WTC11 (cell line): Measurements from ENCODE around the gene TNFAIP3. TPM values are rescaled to one million over a fixed set of nuclear protein-coding genes. Genes with fewer than 3 reads are reported as not detected.

Source experiments
- ATAC-seq: fragments of 200-7000 bp; cut with Tn5 transposase; 2 replicates; pipeline ENCODE4 v1.10.0; 2021; ENCODE audit warnings: mild to moderate bottlenecking, moderate library complexity
- CTCF ChIA-PET: fragments of 300-600 bp; sonication (Branson Sonifier 250); formaldehyde crosslinking; loops from one replicate; lab custom pipeline; 2021; ENCODE audit warnings: antibody characterized with exemption; lab: Charles Lee
- POLR2A ChIA-PET: fragments of 350-600 bp; sonication (Branson Sonifier 250); formaldehyde crosslinking; loops from one replicate; lab custom pipeline; 2021; ENCODE audit warnings: antibody characterized with exemption; lab: Charles Lee
- DNase-seq: peaks from one replicate; pipeline ENCODE4 v3.0.0; 2021; ENCODE audit warnings: low spot score
- H3K27ac Mint-ChIP-seq: 2 replicates; pipeline ENCODE4 v1.8.0; 2021; ENCODE audit warnings: mixed read lengths
- H3K27me3 Mint-ChIP-seq: 2 replicates; pipeline ENCODE4 v1.8.0; 2021; ENCODE audit warnings: low read depth, mild to moderate bottlenecking, moderate library complexity, mixed read lengths
- H3K36me3 Mint-ChIP-seq: 2 replicates; pipeline ENCODE4 v1.8.0; 2021; ENCODE audit warnings: mixed read lengths
- H3K4me1 Mint-ChIP-seq: 2 replicates; pipeline ENCODE4 v1.8.0; 2022; ENCODE audit warnings: mixed read lengths
- H3K4me3 Mint-ChIP-seq: 2 replicates; pipeline ENCODE4 v1.8.0; 2021; ENCODE audit warnings: mild to moderate bottlenecking, moderate library complexity, mixed read lengths
- H3K9me3 Mint-ChIP-seq: 2 replicates; pipeline ENCODE4 v1.8.0; 2021; ENCODE audit warnings: mixed read lengths
- ATF2 ChIP-seq: sonication (generic); formaldehyde crosslinking; IDR thresholded peaks from 2 replicates; pipeline ENCODE4 v1.8.1; 2022; ENCODE audit warnings: low read depth, missing genetic modification reagents, borderline replicate concordance
- E2F5 ChIP-seq: sonication (generic); formaldehyde crosslinking; IDR thresholded peaks from 2 replicates; pipeline ENCODE4 v1.8.1; 2022; ENCODE audit warnings: mild to moderate bottlenecking, moderate library complexity, missing genetic modification reagents
- ETV6 ChIP-seq: sonication (generic); formaldehyde crosslinking; IDR thresholded peaks from 2 replicates; pipeline ENCODE4 v1.8.1; 2022; ENCODE audit warnings: mild to moderate bottlenecking, missing genetic modification reagents
- FOXJ3 ChIP-seq: sonication (generic); formaldehyde crosslinking; IDR thresholded peaks from 2 replicates; pipeline ENCODE4 v1.9.0; 2021; ENCODE audit warnings: missing genetic modification reagents, mild to moderate bottlenecking, borderline replicate concordance
- FOXK1 ChIP-seq: sonication (generic); formaldehyde crosslinking; IDR thresholded peaks from 2 replicates; pipeline ENCODE4 v1.8.0; 2022; ENCODE audit warnings: mild to moderate bottlenecking, moderate library complexity, missing genetic modification reagents
- FOXP4 ChIP-seq: sonication (generic); formaldehyde crosslinking; IDR thresholded peaks from 2 replicates; pipeline ENCODE4 v1.8.0; 2022; ENCODE audit warnings: mild to moderate bottlenecking, missing genetic modification reagents
- PRDM15 ChIP-seq: sonication (generic); formaldehyde crosslinking; IDR thresholded peaks from 2 replicates; pipeline ENCODE4 v1.8.0; 2022; ENCODE audit warnings: missing genetic modification reagents
- PRRX2 ChIP-seq: fragments of 250-450 bp; sonication (Bioruptor Pico); IDR thresholded peaks from 2 replicates; pipeline ENCODE4 v1.8.0; 2021; ENCODE audit warnings: mild to moderate bottlenecking
- ZNF281 ChIP-seq: sonication (generic); formaldehyde crosslinking; IDR thresholded peaks from 2 replicates; pipeline ENCODE4 v1.8.0; 2023; ENCODE audit warnings: mild to moderate bottlenecking, missing genetic modification reagents
- total RNA-seq: library from RNA; stranded (reverse); gene quantifications from 3 replicates; pipeline ENCODE4 v1.2.3, GENCODE V29; 2021
- TF ChIP-seq, protein P1 (sequence below): fragments of 250-450 bp; sonication (Bioruptor Pico); IDR thresholded peaks from 2 replicates; pipeline ENCODE4 v1.9.0; 2021; ENCODE audit warnings: mild to moderate bottlenecking, borderline replicate concordance
- TF ChIP-seq, protein P2 (sequence below): sonication (generic); formaldehyde crosslinking; IDR thresholded peaks from 2 replicates; pipeline ENCODE4 v1.8.0; 2022; ENCODE audit warnings: mild to moderate bottlenecking, missing genetic modification reagents
- TF ChIP-seq, protein P3 (sequence below): fragments of 250-450 bp; sonication (Bioruptor Pico); conservative IDR thresholded peaks from 2 replicates; pipeline ENCODE4 v1.9.0; 2021; ENCODE audit warnings: mild to moderate bottlenecking
- TF ChIP-seq, protein P4 (sequence below): sonication (generic); formaldehyde crosslinking; conservative IDR thresholded peaks from 2 replicates; pipeline ENCODE4 v1.8.1; 2023; ENCODE audit warnings: mild to moderate bottlenecking, low read depth, missing genetic modification reagents, moderate library complexity

Gene TNFAIP3
- total RNA-seq, 1 experiment from 2014 or later, result 4.2 TPM

DNA sequence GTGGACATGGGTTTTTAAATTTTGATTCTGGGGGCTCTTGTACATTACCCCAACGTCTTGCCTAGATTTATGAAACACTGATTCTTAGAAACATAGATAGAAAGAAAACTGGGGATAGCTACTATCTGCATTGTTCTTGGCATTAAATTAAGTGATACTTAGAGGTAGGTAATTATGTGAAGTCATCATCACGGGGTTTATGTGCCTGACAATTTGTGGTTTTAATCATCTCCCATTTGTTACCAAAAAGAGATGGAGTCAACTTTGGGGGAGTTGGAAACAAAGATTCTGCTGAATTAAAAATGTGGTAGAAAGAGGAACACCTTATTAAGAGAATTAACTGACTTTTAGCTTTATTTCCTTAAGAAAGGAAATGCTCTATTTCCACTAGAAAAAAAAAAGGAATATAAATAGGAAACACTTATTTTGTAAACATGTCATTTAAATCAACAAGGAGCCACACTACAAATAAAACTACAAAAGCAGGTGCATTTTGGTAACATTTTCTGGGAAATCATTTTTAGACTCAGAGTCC, 5.6 kb downstream of the TNFAIP3 start:
- Mint-ChIP-seq H3K4me3 (no peak overlapping the region), H3K27ac (no peak overlapping the region), H3K36me3 (no peaks in the 10 kb centered on the region), H3K9me3 (no peaks in the 10 kb centered on the region), H3K4me1 (peaks cover 18% of the 10 kb centered on the region), H3K27me3 (peaks cover 19% of the 10 kb centered on the region)
- CTCF ChIA-PET, result no interaction called here
- DNase-seq, result no peak
- POLR2A ChIA-PET, result no interaction called here
- no peak for ATAC-seq
- TF ChIP-seq PRDM15 (CRISPR knock-in tag) (no peak), FOXK1 (no peak), PRRX2 (CRISPR knock-in tag) (no peak), FOXP4 (CRISPR knock-in tag) (no peak), ZNF281 (no peak), ATF2 (CRISPR knock-in tag) (no peak), FOXJ3 (CRISPR knock-in tag) (no peak), ETV6 (no peak), E2F5 (no peak)
- TF ChIP-seq, protein P1, sequence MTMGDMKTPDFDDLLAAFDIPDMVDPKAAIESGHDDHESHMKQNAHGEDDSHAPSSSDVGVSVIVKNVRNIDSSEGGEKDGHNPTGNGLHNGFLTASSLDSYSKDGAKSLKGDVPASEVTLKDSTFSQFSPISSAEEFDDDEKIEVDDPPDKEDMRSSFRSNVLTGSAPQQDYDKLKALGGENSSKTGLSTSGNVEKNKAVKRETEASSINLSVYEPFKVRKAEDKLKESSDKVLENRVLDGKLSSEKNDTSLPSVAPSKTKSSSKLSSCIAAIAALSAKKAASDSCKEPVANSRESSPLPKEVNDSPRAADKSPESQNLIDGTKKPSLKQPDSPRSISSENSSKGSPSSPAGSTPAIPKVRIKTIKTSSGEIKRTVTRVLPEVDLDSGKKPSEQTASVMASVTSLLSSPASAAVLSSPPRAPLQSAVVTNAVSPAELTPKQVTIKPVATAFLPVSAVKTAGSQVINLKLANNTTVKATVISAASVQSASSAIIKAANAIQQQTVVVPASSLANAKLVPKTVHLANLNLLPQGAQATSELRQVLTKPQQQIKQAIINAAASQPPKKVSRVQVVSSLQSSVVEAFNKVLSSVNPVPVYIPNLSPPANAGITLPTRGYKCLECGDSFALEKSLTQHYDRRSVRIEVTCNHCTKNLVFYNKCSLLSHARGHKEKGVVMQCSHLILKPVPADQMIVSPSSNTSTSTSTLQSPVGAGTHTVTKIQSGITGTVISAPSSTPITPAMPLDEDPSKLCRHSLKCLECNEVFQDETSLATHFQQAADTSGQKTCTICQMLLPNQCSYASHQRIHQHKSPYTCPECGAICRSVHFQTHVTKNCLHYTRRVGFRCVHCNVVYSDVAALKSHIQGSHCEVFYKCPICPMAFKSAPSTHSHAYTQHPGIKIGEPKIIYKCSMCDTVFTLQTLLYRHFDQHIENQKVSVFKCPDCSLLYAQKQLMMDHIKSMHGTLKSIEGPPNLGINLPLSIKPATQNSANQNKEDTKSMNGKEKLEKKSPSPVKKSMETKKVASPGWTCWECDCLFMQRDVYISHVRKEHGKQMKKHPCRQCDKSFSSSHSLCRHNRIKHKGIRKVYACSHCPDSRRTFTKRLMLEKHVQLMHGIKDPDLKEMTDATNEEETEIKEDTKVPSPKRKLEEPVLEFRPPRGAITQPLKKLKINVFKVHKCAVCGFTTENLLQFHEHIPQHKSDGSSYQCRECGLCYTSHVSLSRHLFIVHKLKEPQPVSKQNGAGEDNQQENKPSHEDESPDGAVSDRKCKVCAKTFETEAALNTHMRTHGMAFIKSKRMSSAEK, result no peak
- TF ChIP-seq, protein P2, sequence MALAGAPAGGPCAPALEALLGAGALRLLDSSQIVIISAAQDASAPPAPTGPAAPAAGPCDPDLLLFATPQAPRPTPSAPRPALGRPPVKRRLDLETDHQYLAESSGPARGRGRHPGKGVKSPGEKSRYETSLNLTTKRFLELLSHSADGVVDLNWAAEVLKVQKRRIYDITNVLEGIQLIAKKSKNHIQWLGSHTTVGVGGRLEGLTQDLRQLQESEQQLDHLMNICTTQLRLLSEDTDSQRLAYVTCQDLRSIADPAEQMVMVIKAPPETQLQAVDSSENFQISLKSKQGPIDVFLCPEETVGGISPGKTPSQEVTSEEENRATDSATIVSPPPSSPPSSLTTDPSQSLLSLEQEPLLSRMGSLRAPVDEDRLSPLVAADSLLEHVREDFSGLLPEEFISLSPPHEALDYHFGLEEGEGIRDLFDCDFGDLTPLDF (CRISPR knock-in tag), result no peak
- TF ChIP-seq, protein P3, sequence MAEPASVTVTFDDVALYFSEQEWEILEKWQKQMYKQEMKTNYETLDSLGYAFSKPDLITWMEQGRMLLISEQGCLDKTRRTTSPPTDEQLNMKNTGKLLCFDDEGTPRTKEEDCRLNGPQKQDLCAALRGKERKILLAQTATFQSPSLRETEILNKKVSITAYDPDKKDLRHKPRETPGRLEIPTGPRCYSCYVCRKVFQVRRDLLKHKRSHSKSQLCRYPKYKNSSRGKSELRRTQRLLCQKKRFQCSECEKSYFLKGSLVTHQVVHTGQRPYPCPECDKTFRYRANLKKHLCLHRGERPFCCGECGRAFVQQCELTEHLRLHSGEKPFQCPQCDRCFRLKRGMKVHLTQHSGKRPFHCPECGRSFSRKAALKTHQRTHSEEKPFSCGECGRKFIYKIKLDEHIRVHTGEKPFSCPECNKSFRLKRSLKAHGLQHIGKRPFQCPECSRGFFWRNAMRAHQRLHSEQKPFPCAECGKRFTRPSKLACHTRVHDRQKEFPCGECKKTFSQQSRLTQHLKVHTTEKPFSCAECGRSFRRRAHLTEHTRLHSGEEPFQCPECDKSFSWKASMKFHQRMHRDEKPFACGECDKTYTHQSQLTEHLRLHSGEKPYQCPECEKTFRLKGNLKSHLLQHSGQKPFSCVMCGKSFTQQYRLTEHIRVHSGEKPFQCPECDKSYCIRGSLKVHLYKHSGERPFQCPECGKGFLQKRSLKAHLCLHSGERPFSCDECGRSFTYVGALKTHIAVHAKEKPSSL (CRISPR knock-in tag), result no peak
- TF ChIP-seq, protein P4, sequence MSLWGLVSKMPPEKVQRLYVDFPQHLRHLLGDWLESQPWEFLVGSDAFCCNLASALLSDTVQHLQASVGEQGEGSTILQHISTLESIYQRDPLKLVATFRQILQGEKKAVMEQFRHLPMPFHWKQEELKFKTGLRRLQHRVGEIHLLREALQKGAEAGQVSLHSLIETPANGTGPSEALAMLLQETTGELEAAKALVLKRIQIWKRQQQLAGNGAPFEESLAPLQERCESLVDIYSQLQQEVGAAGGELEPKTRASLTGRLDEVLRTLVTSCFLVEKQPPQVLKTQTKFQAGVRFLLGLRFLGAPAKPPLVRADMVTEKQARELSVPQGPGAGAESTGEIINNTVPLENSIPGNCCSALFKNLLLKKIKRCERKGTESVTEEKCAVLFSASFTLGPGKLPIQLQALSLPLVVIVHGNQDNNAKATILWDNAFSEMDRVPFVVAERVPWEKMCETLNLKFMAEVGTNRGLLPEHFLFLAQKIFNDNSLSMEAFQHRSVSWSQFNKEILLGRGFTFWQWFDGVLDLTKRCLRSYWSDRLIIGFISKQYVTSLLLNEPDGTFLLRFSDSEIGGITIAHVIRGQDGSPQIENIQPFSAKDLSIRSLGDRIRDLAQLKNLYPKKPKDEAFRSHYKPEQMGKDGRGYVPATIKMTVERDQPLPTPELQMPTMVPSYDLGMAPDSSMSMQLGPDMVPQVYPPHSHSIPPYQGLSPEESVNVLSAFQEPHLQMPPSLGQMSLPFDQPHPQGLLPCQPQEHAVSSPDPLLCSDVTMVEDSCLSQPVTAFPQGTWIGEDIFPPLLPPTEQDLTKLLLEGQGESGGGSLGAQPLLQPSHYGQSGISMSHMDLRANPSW, result no peak
